ENCODE measurements around the gene NUMB. TPM values are rescaled to one million over a fixed set of nuclear protein-coding genes. Genes with fewer than 3 reads are reported as not detected.
A peak's percentile ranks its signal among the peaks of the same experiment; 100 is the strongest.

NUMB gene
- total RNA-seq, 1 experiment from 2014 or later = 46.5 TPM

- no peak overlapping the region for H2BK5ac ChIP-seq (ENCODE audit: insufficient read length, low read length)
- H3K56ac ChIP-seq (ENCODE audit: insufficient read length, low read depth, low read length) = no peak overlapping the region
- no peak overlapping the region for H3T11ph ChIP-seq (ENCODE audit: low read length)
- H2BK15ac ChIP-seq (ENCODE audit: low read depth, low read length) = no peak overlapping the region
- no peaks in the 10 kb centered on the region for H3K79me2 ChIP-seq (ENCODE audit: insufficient read depth, low read length)
- no peak overlapping the region for H2BK120ac ChIP-seq (ENCODE audit: low read depth, low read length, poor library complexity, severe bottlenecking)
- H3K23me2 ChIP-seq (ENCODE audit: insufficient read length, low read depth, low read length, poor library complexity, severe bottlenecking) = no peaks in the 10 kb centered on the region
- Mint-ChIP-seq H3K36me3 (ENCODE audit: insufficient read depth in 1 of 3, low read depth in 3 of 3) (peaks cover 0 to 11% (median 3%) of the 10 kb centered on the region in 3 experiments; a peak in 3 of 7 replicates), H3K9me3 (no peaks in the 10 kb centered on the region; a peak in 1 of 5 replicates), H3K4me3 (no peak overlapping the region), H3K4me1 (peaks cover 10 to 17% of the 10 kb centered on the region in 2 experiments), H3K27me3 (ENCODE audit: low read depth) (peaks cover 31% of the 10 kb centered on the region), H3K27ac (peak overlapping the region in 1 of 3 experiments; percentile 55; a peak in 1 of 7 replicates)
- H3K27me3 ChIP-seq (ENCODE audit: insufficient read depth, low read length) = peaks cover 3% of the 10 kb centered on the region; the same call in 1 of the 2 replicates
- DNase-seq = no peak
- H2BK12ac ChIP-seq (ENCODE audit: insufficient read length, low read depth, low read length) = no peak overlapping the region
- no peak overlapping the region for H2AFZ ChIP-seq (ENCODE audit: low read length)
- H3K9me3 ChIP-seq (ENCODE audit: control insufficient read depth, low read depth, low read length) = no peaks in the 10 kb centered on the region
- H4K20me1 ChIP-seq (ENCODE audit: control insufficient read depth, insufficient read depth, insufficient read length) = no peaks in the 10 kb centered on the region
- H4K8ac ChIP-seq (replicated peaks; ENCODE audit: insufficient read length, low read depth, low read length) = no peak overlapping the region
- H3K4me2 ChIP-seq (ENCODE audit: insufficient read depth, insufficient read length, low read length) = peak overlapping the region; percentile 9
- no peak overlapping the region for H3K27ac ChIP-seq (ENCODE audit: insufficient read length, low read depth, low read length)
- no peak overlapping the region for H4K91ac ChIP-seq (ENCODE audit: insufficient read length, low read depth, low read length)
- no peaks in the 10 kb centered on the region for H3K4me1 ChIP-seq (ENCODE audit: insufficient read depth, low read length)
- no peak overlapping the region for H3K14ac ChIP-seq (ENCODE audit: insufficient read depth, low read length)
- H2AK5ac ChIP-seq (ENCODE audit: insufficient read length, low read length) = no peak overlapping the region
- H2BK20ac ChIP-seq (ENCODE audit: low read depth, low read length, poor library complexity, severe bottlenecking) = no peak overlapping the region
- H3K79me1 ChIP-seq (ENCODE audit: insufficient read depth, low read depth, low read length, poor library complexity, severe bottlenecking) = no peaks in the 10 kb centered on the region
- no peak overlapping the region for H3K9ac ChIP-seq (ENCODE audit: extremely low read depth, insufficient read length, low read length)
- TF ChIP-seq CTCF (conservative IDR thresholded peaks at IDR 0.05) = no peak
- no peak overlapping the region for H3K23ac ChIP-seq (ENCODE audit: insufficient read length, low read depth, low read length)
- WGBS (ENCODE audit: extremely low coverage, insufficient read length, low lambda C conversion rate) = no CpG with 5 or more reads among the region's 14 CpGs
- H3K4ac ChIP-seq (ENCODE audit: low read depth, low read length) = no peak overlapping the region
- no peak overlapping the region for H4K5ac ChIP-seq (ENCODE audit: insufficient read length, low read depth, low read length)
- no peak overlapping the region for H3K18ac ChIP-seq (ENCODE audit: insufficient read length, low read depth, low read length)
These were observed 213.6 kb downstream of the NUMB start for GRCh38 chr14:73244541-73245290.
